HG03175 (cell line): ENCODE measurements around the gene ENHO.

Experiments
- ATAC-seq: cut with Tn5 transposase; IDR thresholded peaks from one replicate; pipeline ENCODE4 v1.9.1; 2021; ENCODE audit warnings: mild to moderate bottlenecking, moderate library complexity; ENCODE audit not compliant: unreplicated experiment

The ENHO gene

GRCh38 chr9:34522971-34523797, at the start of gene ENHO:
TSS of gene ENHO (minus strand) at chr9:34522990. CDS start at chr9:34521695, 1,295 bp downstream.
- ATAC-seq = peak; percentile 78

- ATAC-seq = no peak
Measured at GRCh38 chr9:34572092-34572491, 49.3 kb upstream of the ENHO start.

- no peak for ATAC-seq
Measured at GRCh38 chr9:34571481-34571810, 48.7 kb upstream of the ENHO start.

- ATAC-seq = no peak
Measured at GRCh38 chr9:34570809-34571480, 48.2 kb upstream of the ENHO start.

- no peak for ATAC-seq
Measured at GRCh38 chr9:34570376-34570775, 47.6 kb upstream of the ENHO start.

- no peak for ATAC-seq
Measured at GRCh38 chr9:34568774-34569173, 46.0 kb upstream of the ENHO start.

GRCh38 chr9:34568133-34568532, 45.3 kb upstream of the ENHO start:
- ATAC-seq = no peak

GRCh38 chr9:34566972-34567371, 44.2 kb upstream of the ENHO start:
- no peak for ATAC-seq

GRCh38 chr9:34566322-34566721, 43.5 kb upstream of the ENHO start:
- ATAC-seq = no peak

GRCh38 chr9:34565856-34566255, 43.1 kb upstream of the ENHO start:
- ATAC-seq = no peak

GRCh38 chr9:34564617-34565016, 41.8 kb upstream of the ENHO start:
- no peak for ATAC-seq

- no peak for ATAC-seq
Measured at GRCh38 chr9:34563262-34563661, 40.5 kb upstream of the ENHO start.

- no peak for ATAC-seq
Measured at GRCh38 chr9:34562135-34562745, 39.5 kb upstream of the ENHO start.

- no peak for ATAC-seq
Measured at GRCh38 chr9:34560599-34561214, 37.9 kb upstream of the ENHO start.

- ATAC-seq = no peak
Measured at GRCh38 chr9:34559624-34560455, 37.0 kb upstream of the ENHO start.

- ATAC-seq = no peak
Measured at GRCh38 chr9:34558919-34559623, 36.3 kb upstream of the ENHO start.

GRCh38 chr9:34558364-34558763, 35.6 kb upstream of the ENHO start:
- ATAC-seq = no peak

GRCh38 chr9:34557426-34558321, 34.9 kb upstream of the ENHO start:
- no peak for ATAC-seq

GRCh38 chr9:34556949-34557348, 34.2 kb upstream of the ENHO start:
- ATAC-seq = no peak
